Suprapubic skin (tissue), 4 donors: ENCODE data around the gene RALGPS2.

Experiments
- CTCF ChIP-seq, 2 donors: fragments of 200-600 bp in 1 of 2; fragments of 450-650 bp in 1 of 2; sonication (generic) in 1 of 2; IDR thresholded peaks; one replicate each; pipeline ENCODE4 v1.5.1; 2016 to 2019; ENCODE audit warnings: antibody characterized with exemption in 2 of 2, mild to moderate bottlenecking in 1 of 2, moderate library complexity in 1 of 2
- EP300 ChIP-seq: sonication (generic); formaldehyde crosslinking; IDR thresholded peaks from one replicate; pipeline ENCODE4 v1.6.1; 2017; ENCODE audit warnings: antibody characterized with exemption
- POLR2A ChIP-seq, 2 donors: fragments of 450-650 bp; IDR thresholded peaks; one replicate each; pipeline ENCODE4 v1.6.1; 2017; ENCODE audit warnings: antibody characterized with exemption in 2 of 2, mild to moderate bottlenecking in 2 of 2, moderate library complexity in 2 of 2
- POLR2AphosphoS5 ChIP-seq, 3 donors: sonication (generic); formaldehyde crosslinking; IDR thresholded peaks; one replicate each; pipeline ENCODE4 v1.6.1; 2017; ENCODE audit warnings: antibody characterized with exemption in 3 of 3

- no peak for TF ChIP-seq CTCF (IDR thresholded peaks at IDR 0.05)
- TF ChIP-seq EP300, result no peak
- TF ChIP-seq POLR2AphosphoS5 (IDR thresholded peaks at IDR 0.05), result no peak
- TF ChIP-seq POLR2A (IDR thresholded peaks at IDR 0.05), result no peak
These were observed 77.8 kb downstream of the RALGPS2 start for GRCh38 chr1:178802873-178803272.
